Measurements from ENCODE around the gene RIMBP2.

The RIMBP2 gene

DNA sequence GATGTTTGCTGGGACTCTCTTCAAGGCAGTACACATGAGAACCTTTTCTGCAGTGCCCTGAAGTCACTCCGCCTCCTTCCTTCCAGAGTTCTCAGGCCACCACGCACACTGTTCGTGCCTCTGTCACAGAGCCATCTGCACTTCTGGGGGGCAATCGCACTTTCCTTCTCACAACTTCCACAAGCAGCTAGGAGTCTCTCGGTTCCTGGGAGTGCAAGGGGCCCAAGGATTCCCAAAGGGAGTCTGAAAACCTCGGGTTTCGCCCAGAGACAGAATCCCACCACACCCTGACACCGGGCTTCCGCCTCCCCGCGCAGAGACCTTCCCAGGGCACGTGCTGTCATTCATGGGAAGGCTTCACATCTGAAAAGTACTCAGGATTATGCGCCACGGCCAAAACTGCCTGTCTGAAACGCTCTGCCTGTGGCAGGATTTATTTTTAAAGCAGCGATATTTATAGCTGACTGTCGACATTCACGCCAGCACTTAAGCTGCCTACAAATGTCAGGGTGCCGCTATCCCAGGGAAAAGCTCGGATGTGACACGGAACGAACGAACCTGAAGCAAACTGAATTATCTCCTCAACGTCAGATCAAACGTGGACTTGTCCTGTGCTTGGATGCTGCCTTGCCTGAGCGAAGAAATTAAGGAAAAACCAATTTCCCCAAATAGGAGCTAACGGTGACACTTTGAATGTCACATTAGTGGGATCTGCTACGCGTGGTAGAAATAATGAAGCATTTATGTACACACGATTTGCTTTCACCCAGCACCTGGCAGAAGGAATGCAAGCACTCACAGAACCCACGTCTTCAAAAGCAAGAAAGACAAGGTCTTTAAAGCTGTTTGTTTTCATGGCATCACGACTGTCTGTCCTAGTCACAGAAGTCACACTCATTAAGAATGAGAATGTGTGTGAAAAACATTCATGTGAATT, 224.4 kb downstream of the RIMBP2 start:
- FAIRE-seq (no peak), DNase-seq (ENCODE audit: insufficient read length, low spot score) (no peak)

DNA sequence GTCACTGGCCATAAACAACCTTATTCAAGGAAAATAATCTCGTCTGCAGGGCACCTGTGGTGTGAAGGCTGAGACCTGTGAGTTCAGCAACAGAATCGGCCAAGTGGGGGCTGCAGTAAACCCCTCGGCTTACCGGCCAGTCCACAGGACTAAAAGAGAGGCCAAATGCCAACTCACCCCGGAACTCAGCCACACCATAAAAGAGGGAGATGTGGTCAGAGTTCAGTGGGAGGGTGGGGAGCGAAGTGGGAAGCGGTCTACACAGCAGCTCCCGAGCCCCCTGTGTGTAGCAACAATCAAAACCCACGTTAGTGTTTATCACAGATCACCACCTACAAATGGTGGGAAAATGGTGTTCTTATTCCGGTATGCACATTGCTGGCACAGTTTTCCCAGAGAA, 225.4 kb downstream of the RIMBP2 start:
- DNase-seq (ENCODE audit: insufficient read length, low spot score): no peak
- FAIRE-seq: no peak

DNA sequence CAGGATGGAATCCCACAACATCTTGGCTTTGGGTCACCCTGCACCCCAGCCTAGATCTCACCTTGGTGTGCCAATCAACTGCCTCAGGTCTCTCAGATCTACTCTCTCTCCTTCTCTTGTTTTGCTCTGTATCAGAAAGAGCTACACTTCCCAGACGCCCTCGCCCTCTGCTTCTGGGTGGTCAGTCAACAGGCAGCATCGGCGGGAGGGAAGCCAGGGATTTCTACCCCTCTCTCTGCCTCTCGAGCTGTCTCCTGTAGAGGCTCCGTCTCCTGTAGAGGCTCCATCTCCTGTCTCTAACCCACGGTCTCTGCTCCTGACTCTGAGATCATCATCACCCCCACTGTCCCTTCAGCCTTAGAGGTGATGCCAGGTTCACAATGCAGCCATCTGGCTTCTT, 226.8 kb downstream of the RIMBP2 start:
- no peak for FAIRE-seq
- no peak for DNase-seq (ENCODE audit: insufficient read length, low spot score)

DNA sequence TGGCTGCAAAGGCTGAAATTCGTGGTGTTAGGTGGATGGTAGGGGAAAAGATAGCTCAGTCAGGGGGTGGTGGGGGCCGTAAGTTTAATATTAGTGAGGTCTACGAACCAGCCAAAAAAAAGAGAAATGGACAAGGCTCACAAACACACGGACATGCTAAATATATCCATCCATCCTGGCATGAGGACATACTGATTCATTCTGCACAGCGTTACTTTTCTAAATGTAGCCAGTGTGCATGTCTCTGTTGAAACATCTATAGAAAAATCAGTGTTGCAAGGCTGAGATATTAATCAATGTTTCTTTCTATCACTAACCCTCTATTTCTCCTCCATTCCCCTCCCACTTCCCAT, 227.8 kb downstream of the RIMBP2 start:
- FAIRE-seq (no peak), DNase-seq (ENCODE audit: insufficient read length, low spot score) (no peak)

DNA sequence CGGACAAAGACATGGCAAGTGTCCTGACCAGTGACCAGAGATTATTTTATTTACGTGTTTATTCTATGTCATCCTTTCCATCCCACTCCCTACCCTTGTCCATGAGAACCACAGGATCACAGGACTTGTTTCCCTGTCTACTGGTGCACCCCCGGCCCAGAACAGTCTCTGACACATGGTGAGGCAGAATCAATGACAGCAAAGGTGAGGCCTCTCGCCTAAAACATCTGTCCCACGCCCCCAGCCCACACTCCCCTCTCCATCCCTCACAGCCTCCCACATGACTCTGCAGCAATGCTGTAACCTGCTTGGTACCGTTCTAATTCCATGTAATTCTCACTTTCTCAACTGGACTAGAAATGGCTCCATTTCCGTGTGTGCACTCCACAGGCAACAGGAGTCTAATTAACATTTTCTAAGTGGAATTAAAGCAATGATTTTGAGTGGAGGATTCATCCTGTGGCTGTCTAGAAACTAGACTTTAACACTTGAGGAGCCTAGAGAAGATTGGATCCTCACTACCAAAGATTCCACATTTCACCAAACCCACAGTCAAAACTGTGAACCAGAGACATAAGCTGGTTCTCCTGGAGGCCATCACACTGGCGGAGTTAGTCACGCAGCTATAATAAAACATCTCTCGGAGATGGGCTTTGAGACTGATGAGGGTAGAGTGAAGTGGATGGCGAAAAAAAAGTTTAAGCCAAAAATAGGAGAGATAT, 228.3 kb downstream of the RIMBP2 start:
- DNase-seq (ENCODE audit: insufficient read length, low spot score): no peak
- no peak for FAIRE-seq

DNA sequence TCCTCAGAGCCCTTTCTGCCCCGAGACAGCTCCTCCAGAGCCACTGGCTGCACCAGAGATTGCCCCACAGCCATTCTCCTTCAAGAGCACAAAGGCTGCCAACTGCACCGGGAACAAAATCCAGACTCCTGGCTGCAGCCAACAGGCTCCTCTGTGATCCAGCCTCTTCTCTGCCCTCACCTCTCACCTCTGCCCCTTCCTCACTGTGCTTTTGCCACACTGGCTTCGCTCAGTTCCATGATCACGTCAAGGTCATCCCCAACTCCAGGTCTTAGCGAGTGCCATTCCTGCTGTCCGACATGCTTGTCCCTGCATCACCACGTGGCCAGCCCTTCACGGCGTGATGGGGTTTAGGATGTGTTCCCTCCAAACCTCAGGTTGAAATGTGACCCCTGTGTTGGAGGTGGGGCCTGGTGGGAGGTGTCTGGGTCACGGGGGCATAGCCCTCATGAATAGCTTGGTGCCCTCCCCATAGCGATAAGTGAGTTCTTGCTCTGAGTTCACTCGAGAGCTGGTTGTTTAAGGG, 229.1 kb downstream of the RIMBP2 start:
- DNase-seq (ENCODE audit: insufficient read length, low spot score): no peak
- FAIRE-seq: no peak

DNA sequence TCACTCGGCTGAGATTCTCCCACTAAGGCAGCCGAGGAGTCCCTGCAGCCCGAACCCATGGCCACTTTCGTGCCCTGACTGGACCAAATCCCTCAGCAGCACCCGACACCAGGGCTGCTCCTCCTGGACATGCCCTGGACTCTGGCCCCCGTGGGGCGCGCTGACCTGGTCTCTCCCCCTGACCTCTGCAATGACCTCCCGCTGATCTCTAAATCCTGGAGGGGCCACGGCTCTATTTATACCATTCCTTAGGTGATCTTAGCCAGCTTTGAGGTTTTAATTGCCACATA, 230.0 kb downstream of the RIMBP2 start:
- FAIRE-seq: no peak
- no peak for DNase-seq (ENCODE audit: insufficient read length, low spot score)

DNA sequence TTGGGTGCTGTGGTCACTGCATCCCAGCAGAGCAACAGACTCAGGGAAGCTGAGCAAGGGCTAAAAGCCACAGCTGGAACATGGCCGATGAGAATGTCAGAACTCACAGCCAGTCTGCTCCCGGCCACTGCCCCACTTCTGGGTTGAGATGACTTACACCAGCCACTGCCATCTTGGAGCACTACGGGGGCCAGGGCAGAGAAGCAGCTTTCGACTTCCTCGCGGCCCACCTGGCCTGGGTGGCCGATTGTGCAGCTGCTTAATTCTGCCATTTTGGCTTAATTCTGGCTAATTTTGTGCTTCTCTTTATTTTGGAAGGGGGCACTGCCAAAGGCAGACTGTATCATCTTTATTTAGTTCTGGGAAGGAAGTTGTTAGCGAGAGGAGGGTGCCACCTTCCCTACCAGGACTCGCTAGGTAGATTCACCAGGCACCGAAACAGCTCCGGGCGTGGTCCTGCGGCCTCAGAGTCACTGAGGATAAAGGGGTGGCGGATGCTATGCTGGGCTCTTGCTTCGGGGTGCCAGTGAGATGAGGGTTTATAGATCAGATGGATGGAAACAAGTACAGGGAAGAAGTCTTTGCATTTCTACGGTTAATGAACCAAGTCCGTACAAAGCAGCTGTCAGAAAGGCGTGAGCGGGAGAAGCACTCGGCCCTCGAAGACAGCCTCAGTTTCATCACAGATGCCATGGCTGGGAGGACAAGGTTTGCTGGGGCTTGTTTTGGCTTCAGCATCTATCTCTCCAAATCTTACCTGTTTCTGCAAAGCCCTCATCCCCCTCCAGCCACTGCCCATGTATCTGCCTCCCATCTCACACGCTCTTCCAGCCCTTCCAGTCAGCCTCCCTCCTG, 230.6 kb downstream of the RIMBP2 start:
- no peak for DNase-seq (ENCODE audit: insufficient read length, low spot score)
- FAIRE-seq: no peak

DNA sequence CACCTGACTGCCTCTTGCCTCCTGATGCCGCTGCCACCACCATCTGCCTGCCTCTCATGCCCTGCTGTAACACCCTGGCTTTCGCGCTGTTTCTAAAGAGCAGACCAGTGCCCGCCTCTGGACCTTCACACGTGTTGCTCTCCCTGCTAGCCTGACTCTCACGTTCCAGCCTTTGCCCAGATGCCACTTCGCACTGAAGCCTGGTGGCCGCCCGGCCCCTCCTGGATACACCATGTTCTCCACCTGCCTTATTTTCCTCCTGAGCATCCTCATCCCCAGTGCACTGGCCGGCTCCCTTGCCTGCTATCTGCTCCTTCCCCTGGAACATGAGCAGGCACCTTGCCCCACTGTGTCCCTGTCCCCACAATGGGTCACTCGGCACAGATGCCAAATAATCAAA, 231.9 kb downstream of the RIMBP2 start:
- no peak for DNase-seq (ENCODE audit: insufficient read length, low spot score)
- no peak for FAIRE-seq

DNA sequence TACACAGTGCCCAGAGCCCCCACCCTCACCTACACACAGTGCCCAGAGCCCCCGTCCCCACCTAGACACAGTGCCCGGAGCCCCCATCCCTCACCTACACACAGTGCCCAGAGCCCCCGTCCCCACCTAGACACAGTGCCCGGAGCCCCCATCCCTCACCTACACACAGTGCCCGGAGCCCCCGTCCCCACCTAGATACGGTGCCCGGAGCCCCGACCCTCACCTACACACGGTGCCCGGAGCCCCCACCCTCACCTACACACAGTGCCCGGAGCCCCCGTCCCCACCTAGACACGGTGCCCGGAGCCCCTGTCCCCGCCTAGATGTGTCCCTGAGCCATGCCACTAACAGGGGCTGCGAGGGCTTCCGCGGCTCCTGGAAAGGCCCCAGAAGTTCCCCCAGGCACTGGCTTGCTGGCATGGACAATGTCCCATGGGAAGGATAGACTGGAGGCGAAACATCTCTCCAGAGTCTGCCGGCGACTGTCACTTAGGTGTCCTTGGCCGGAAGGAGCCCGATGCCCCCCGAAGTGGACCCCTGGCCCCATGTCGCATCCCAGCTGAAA, 232.4 kb downstream of the RIMBP2 start:
- FAIRE-seq: no peak
- no peak for DNase-seq (ENCODE audit: insufficient read length, low spot score)

DNA sequence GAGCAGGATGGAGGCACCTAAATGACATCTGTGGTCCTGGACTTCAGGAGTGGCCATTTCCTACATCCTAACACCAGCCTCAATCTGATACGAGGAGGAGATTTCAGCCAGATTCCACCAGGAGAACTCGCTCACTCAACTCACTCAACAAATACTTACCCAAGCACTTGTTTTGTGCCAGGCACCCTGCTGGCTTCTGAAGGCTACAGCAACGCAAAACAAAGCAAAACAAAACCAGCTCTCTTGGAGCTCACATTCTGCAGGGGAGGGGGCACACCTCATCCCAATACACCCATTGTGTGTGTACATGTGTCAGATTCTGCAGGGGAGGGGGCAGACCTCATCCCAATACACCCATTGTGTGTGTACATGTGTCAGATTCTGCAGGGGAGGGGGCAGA, 233.7 kb downstream of the RIMBP2 start:
- FAIRE-seq (no peak), DNase-seq (ENCODE audit: insufficient read length, low spot score) (no peak)

DNA sequence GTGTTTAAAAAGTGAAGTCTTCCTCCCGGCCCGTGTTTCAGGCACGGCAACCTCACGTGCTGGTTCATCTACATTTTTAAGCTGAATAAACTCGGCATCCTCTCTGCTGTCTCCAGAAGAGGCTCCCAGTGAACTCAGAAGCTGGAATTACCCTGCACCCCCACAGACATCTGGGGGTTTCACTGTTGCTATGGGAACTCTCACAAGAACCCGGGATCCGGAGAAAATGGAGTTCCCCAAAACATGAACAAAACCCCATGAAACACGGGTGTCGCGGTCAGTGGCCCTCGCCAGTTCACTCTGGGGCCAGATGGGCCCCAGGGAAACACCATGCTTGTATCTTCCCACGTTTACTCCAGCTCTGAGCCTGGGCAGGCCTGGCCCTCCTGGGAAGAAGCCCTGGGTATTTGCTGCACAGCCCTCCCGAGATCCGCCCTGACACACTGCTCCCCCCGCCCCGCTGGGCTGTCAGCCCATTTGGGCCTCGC, 234.7 kb downstream of the RIMBP2 start:
- FAIRE-seq: no peak

DNA sequence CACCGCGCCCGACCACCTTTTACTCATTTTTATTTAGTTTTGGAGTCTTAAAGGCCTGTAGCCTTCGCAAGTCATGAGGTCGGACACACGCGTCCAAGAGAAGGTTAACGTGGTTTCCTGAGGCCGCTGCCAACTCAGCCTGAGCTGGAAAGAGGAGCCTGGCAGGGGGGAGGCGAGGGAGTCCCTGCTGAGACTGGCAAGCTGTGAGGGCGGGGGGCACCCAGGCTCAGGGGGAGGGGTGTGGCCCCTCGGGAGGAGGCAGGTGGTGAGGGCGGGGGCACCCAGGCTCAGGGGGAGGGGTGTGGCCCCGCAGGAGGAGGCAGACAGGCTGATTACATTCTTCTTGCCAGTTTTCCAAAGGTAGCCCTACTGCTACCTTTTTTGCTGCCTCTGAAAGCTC, 235.2 kb downstream of the RIMBP2 start:
- FAIRE-seq: no peak
- DNase-seq (ENCODE audit: insufficient read length, low spot score): no peak

More for the DNA sequence above, 234.7 kb downstream of the RIMBP2 start:
- DNase-seq (ENCODE audit: insufficient read length, low spot score): no peak

DNA sequence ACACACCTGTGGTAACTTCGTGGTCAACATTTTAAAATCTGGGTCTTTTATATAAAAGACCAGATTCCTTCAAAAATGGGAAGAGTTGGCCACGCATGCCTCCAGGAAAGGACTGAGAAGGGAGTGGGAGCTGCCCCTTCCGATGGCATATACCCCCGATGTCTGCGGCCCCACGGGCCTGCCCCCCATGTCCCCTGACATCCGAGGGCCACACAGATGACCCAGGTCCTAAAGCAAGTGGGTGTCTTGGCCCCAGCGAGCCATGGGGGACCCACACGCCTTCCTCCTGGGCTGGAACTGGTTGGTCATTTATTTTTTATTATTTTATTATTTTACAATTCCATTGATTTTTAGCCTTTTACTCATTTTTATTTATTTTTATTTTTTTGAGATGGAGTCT, 235.9 kb downstream of the RIMBP2 start:
- FAIRE-seq: no peak
- no peak for DNase-seq (ENCODE audit: insufficient read length, low spot score)

DNA sequence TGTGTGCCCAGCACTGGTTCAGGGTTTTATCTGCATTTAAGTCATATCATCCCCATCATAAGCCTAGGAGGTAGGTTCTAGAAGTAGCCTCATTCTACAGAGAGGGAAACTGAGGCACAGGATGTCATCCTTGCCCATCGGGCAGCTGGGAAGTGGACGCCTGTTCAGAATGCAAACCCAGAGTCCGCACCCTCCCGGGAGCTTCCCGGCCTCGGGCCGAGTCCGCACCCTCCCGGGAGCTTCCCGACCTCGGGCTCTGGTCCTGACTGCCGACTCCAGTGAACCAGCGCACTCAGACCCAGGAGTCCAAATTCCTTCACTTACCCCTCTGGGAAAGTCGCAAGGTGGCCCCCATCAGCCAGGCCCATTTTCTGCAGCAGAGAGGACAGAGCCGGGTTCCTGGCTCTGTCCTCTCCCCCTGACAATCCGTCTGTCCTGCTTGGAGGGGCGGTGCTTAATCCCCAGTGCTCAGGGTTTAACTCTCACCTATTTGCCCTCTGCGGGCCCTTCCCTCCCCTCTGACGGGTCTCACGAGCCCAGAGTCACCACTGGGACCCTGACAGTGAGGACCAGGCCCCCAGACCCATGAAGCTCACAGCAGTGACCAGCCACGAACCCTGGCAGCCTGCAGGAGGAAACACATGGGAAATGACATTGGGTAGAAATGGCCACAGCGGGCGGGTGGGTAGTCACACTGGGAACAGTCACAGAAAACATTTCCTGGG, 236.5 kb downstream of the RIMBP2 start:
- DNase-seq (ENCODE audit: insufficient read length, low spot score) (no peak), FAIRE-seq (no peak)

DNA sequence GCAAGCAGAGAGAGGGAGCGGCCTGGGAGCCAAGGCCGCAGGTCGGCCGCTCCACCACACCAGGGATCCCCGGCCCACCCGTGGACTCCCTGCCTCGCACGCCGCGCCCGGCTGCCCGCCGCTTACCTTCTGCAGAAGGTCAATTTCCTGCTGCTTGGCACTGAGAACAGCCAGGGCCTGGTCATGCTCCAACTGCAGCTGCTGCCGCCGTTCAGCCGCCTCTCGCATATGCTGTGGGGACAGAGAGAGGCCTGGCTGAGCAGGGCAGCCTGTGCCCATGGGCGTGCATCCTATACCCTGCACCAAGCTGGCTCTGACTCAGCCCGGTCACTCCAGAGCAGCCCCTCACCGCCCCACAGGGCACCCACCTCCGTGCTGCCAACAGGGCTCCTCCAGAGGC, 237.3 kb downstream of the RIMBP2 start:
- no peak for FAIRE-seq

DNA sequence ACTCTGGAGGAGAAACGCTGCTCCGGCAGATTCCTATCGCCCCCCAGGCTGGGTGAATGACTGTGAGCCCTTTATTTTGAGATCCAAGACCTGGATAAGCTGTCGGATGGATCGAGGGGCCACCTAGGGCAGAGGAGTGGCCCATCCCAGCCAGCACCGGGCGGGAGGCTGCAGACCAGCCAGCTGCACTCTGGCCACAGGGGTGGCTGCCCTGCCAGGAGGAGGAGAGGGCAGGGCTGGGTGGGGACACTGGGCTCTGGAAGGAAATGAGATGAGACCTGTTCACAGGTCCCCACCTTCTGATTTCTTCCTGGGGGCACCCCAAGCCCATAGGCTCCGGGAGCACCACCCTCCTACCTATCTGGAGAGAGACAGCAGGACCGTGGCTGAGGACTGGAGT, 238.4 kb downstream of the RIMBP2 start:
- no peak for FAIRE-seq
- no peak for DNase-seq (ENCODE audit: insufficient read length, low spot score)

More for the DNA sequence above, 237.3 kb downstream of the RIMBP2 start:
- DNase-seq (ENCODE audit: insufficient read length, low spot score): no peak

DNA sequence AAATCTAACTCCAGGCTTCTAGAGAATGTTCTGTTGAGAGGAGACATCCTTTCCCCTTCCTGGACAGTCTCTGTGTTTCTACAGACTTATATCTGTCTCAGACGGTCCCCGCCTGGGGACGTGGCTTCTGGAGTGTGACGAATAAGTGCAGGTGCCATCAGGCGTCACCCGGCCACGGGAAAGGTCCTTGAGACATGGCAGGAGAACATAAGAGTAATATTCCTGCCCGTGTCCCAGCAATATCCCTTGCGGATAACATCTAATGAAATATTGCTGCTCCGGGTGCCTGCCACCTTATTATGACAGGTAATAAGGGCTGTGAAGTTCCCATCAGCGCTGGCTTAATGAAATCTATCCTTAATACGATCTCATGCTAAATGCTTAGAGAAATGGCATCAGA, 238.8 kb downstream of the RIMBP2 start:
- no peak for FAIRE-seq
- DNase-seq (ENCODE audit: insufficient read length, low spot score): no peak

DNA sequence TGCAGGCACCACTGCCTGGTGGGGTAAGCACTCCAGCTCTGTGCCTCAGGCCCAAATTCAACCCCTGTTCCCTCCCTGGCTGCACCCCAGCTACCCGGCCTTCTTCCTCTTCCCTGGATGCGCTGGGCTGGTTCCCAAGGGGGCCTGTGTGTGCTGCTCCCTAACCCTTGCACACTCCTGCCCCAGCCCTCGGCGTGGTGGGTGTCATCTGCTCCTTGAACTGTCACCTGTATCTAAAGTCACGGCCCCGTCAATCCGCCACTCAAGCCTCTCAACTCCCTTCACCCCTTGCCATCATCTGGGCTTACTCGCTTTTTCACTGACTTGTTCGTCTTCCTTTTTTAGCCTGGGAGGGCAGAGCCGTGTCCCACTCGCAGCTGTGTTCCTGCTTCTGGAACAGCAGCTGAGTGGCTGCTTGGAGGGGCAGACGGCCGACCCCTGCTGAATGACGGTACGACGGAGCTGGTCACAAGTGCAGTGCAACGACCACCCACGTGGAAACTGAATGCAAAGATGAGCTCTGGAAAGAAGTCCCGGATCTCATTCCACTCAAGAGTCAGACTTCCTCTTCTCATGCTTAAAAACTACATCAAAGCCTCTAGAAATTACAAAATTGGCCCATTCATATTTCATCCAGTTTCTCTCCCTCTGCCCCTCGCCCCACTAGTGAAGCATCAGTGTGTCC, 239.5 kb downstream of the RIMBP2 start:
- DNase-seq (ENCODE audit: insufficient read length, low spot score): no peak
- no peak for FAIRE-seq
